Endothelial cell of umbilical vein (primary cell): ENCODE results near the gene PDK3. TPM values are rescaled to one million over a fixed set of nuclear protein-coding genes. Genes with fewer than 3 reads are reported as not detected.

Experiments used
- BruUV-seq: library from RNA; stranded (reverse); fragments of 400-500 nt; replicated peaks from 2 replicates; lab custom pipeline; 2021; lab: Mats Ljungman, UMichigan
- CTCF ChIA-PET: fragments of 300-600, 350-600 bp; sonication (Branson Sonifier 250); formaldehyde crosslinking; loops from one replicate; lab custom pipeline; 2021; ENCODE audit warnings: antibody characterized with exemption, inconsistent platforms; lab: Charles Lee
- POLR2A ChIA-PET: fragments of 300-600, 350-600 bp; sonication (Branson Sonifier 250); formaldehyde crosslinking; loops from one replicate; lab custom pipeline; 2021; ENCODE audit warnings: antibody characterized with exemption, inconsistent platforms; lab: Charles Lee
- DNase-seq: peaks from one replicate; pipeline ENCODE4 v3.0.0-alpha.2; 2011; ENCODE audit warnings: low read depth, low spot score
- FAIRE-seq: peaks from 2 replicates; lab custom pipeline; 2011; peaks lifted over from hg19 to GRCh38; lab: Jason Lieb, UNC
- H2AFZ ChIP-seq: 2 replicates; pipeline ENCODE4 v1.6.0; 2012; ENCODE audit warnings: low read depth, low read length, control low read depth, inconsistent platforms
- H3K27ac ChIP-seq: 2 replicates; pipeline ENCODE4 v1.5.1; 2011; ENCODE audit warnings: low read depth, mild to moderate bottlenecking, control low read depth, low read length, moderate library complexity; ENCODE audit not compliant: insufficient read depth
- H3K27me3 ChIP-seq, 2 experiments: 2 replicates each; pipeline versions ENCODE4 v1.6.0 to v1.6.1; 2011; ENCODE audit warnings: low read length in 2 of 2, mixed read lengths in 1 of 2; ENCODE audit not compliant: control insufficient read depth in 2 of 2, insufficient read depth in 2 of 2
- H3K36me3 ChIP-seq, 2 experiments: 2 replicates in 1 of 2; 3 replicates in 1 of 2; pipeline ENCODE4 v1.5.1; 2011; ENCODE audit warnings: low read length in 2 of 2, mild to moderate bottlenecking in 1 of 2, moderate library complexity in 1 of 2; ENCODE audit not compliant: control insufficient read depth in 2 of 2, insufficient read depth in 2 of 2; ENCODE audit errors: extremely low read depth in 1 of 2
- H3K4me1 ChIP-seq: 3 replicates; pipeline ENCODE4 v1.5.1; 2011; ENCODE audit warnings: mild to moderate bottlenecking, low read length; ENCODE audit not compliant: control insufficient read depth, insufficient read depth; ENCODE audit errors: extremely low read depth
- H3K4me2 ChIP-seq: 2 replicates; pipeline ENCODE4 v1.6.1; 2011; ENCODE audit warnings: low read length, control low read depth, mixed read lengths; ENCODE audit not compliant: insufficient read depth
- H3K4me3 ChIP-seq, 3 experiments: fragments of 200-600 bp in 1 of 3; sonication (generic), shearing (Covaris generic) in 1 of 3; replicated peaks in 1 of 3; 2 replicates each; pipeline ENCODE4 v1.5.1; 2011 to 2016; ENCODE audit warnings: control low read depth in 3 of 3, low read length in 3 of 3, mild to moderate bottlenecking in 2 of 3, inconsistent platforms in 1 of 3, low read depth in 1 of 3, moderate library complexity in 1 of 3; ENCODE audit not compliant: insufficient read depth in 1 of 3
- H3K79me2 ChIP-seq: 2 replicates; pipeline ENCODE4 v1.6.0; 2012; ENCODE audit warnings: low read length, inconsistent platforms; ENCODE audit not compliant: control insufficient read depth, insufficient read depth
- H3K9ac ChIP-seq: replicated peaks from 2 replicates; pipeline ENCODE3; 2011; ENCODE audit warnings: low read length, control low read depth; ENCODE audit not compliant: insufficient read depth; ENCODE audit errors: extremely low read depth
- H3K9me1 ChIP-seq: replicated peaks from 3 replicates; pipeline ENCODE4 v1.6.0; 2011; ENCODE audit warnings: mild to moderate bottlenecking, low read length; ENCODE audit not compliant: control insufficient read depth, insufficient read depth; ENCODE audit errors: extremely low read depth
- H3K9me3 ChIP-seq: replicated peaks from 2 replicates; pipeline ENCODE4 v1.5.1; 2012; ENCODE audit warnings: low read length, inconsistent platforms; ENCODE audit not compliant: control insufficient read depth, insufficient read depth
- H4K20me1 ChIP-seq: replicated peaks from 2 replicates; pipeline ENCODE3; 2011; ENCODE audit warnings: mild to moderate bottlenecking, low read length; ENCODE audit not compliant: control insufficient read depth, insufficient read depth; ENCODE audit errors: extremely low read depth
- CTCF ChIP-seq, 2 donors: IDR thresholded peaks; 1 replicate in 1 of 2; 2 replicates in 1 of 2; pipeline ENCODE4 v1.5.1; 2011; ENCODE audit warnings: low read length in 2 of 2, mild to moderate bottlenecking in 2 of 2, moderate library complexity in 2 of 2, control low read depth in 1 of 2, inconsistent platforms in 1 of 2, low read depth in 1 of 2; ENCODE audit not compliant: insufficient read depth in 1 of 2; ENCODE audit errors: extremely low read depth in 1 of 2
- EZH2 ChIP-seq: IDR thresholded peaks from 2 replicates; pipeline ENCODE4 v1.6.1; 2012; ENCODE audit warnings: borderline replicate concordance, low read depth, mild to moderate bottlenecking, moderate library complexity, low read length, inconsistent platforms; ENCODE audit not compliant: severe bottlenecking
- FOS ChIP-seq: IDR thresholded peaks from 2 replicates; pipeline ENCODE4 v1.6.1; 2011; ENCODE audit warnings: mild to moderate bottlenecking, low read length, moderate library complexity, borderline replicate concordance; ENCODE audit not compliant: insufficient read depth
- GATA2 ChIP-seq: IDR thresholded peaks from 2 replicates; pipeline ENCODE4 v1.7.0; 2011; ENCODE audit warnings: low read depth, mild to moderate bottlenecking, moderate library complexity, mixed read lengths, low read length; ENCODE audit not compliant: insufficient read length, insufficient read depth
- JUN ChIP-seq: IDR thresholded peaks from 2 replicates; pipeline ENCODE4 v1.6.1; 2011; ENCODE audit warnings: borderline replicate concordance, low read depth; ENCODE audit not compliant: insufficient read length, insufficient read depth
- MAX ChIP-seq: IDR thresholded peaks from 2 replicates; pipeline ENCODE4 v1.6.1; 2011; ENCODE audit not compliant: insufficient read depth, insufficient read length
- MYC ChIP-seq: IDR thresholded peaks from one replicate; pipeline ENCODE4 v1.6.1; 2011; ENCODE audit warnings: mild to moderate bottlenecking, low read depth, low read length
- POLR2A ChIP-seq: IDR thresholded peaks from 2 replicates; pipeline ENCODE4 v1.6.1; 2012; ENCODE audit warnings: low read depth, mild to moderate bottlenecking, control low read depth, low read length
- POLR2AphosphoS5 ChIP-seq: IDR thresholded peaks from 2 replicates; pipeline ENCODE4 v1.6.1; 2012; ENCODE audit warnings: low read depth, mild to moderate bottlenecking, control low read depth, low read length, moderate library complexity; ENCODE audit not compliant: insufficient read depth
- dilution Hi-C: fragments of 300-500 bp; cut with MboI; formaldehyde crosslinking; loops from one replicate; pipeline ENCODE4 v1.15.0; 2019; ENCODE audit warnings: low sequenced_read_pairs; ENCODE audit not compliant: extremely low pct_ligation_motif_present
- intact Hi-C: fragments of 100-400 bp; cut with micrococcal nuclease; formaldehyde crosslinking; loops from one replicate; pipeline ENCODE4 v1.10.0; 2022
- polyA plus RNA-seq, 4 experiments: library from polyadenylated mRNA; depleted of rRNA in 3 of 4; stranded (reverse) in 3 of 4; unstranded in 1 of 4; fragments of >200 nt; gene quantifications; 2 replicates each; pipeline versions ENCODE4 v1.2.1 to v1.2.3, GENCODE V29; 2011 to 2012; ENCODE audit warnings: missing spikeins in 1 of 4
- total RNA-seq: library from RNA; stranded (reverse); gene quantifications from 2 replicates; pipeline ENCODE4 v1.2.3, GENCODE V29; 2021

Gene PDK3
- total and polyA plus RNA-seq, 2 donors (not counting 3 experiments of a cell fraction or from before 2014, with no cell fraction given), result 3.0 to 5.9 TPM

- FAIRE-seq, result no peak
- no peak overlapping the region for H3K4me3 ChIP-seq
- CTCF ChIA-PET, result interaction anchor here (0.7 to 1.1 kb wide), 2 partner anchors 16 to 19 kb away, joined by 3 read pairs; partner anchors contain the start of gene PDK3
These were observed 18.5 kb downstream of the PDK3 start for GRCh38 chrX:24483596-24483995.

GRCh38 chrX:24485323-24485722, 20.2 kb downstream of the PDK3 start:
- Histone ChIP-seq H3K4me3 (no peak overlapping the region), H3K9me3 (no peaks in the 10 kb centered on the region), H3K9ac (no peak overlapping the region), H3K4me1 (no peaks in the 10 kb centered on the region), H3K79me2 (no peaks in the 10 kb centered on the region), H3K27me3 (no peaks in the 10 kb centered on the region), H3K4me2 (no peak overlapping the region), H3K36me3 (no peaks in the 10 kb centered on the region), H4K20me1 (no peaks in the 10 kb centered on the region), H2AFZ (no peak overlapping the region), H3K9me1 (no peaks in the 10 kb centered on the region), H3K27ac (no peak overlapping the region)
- TF ChIP-seq GATA2, result no peak
- TF ChIP-seq POLR2A, result no peak
- no peak for TF ChIP-seq FOS
- TF ChIP-seq EZH2, result no peak
- TF ChIP-seq POLR2AphosphoS5, result no peak
- TF ChIP-seq JUN, result no peak
- TF ChIP-seq MYC, result no peak
- TF ChIP-seq CTCF (IDR thresholded peaks at IDR 0.05; ENCODE audit: extremely low read depth in 1 of 2, insufficient read depth in 1 of 2, low read depth in 1 of 2, low read length in 2 of 2), result no peak
- TF ChIP-seq MAX, result no peak
- ChIA-PET CTCF (no interaction called here), POLR2A (no interaction called here)
- no TSS peak for BruUV-seq
- DNase-seq (no peak), FAIRE-seq (no peak)
- dilution Hi-C loops, result no loop called here
- intact Hi-C loops, result no loop called here

More at GRCh38 chrX:24483596-24483995, 18.5 kb downstream of the PDK3 start:
- TF ChIP-seq POLR2AphosphoS5 (no peak), FOS (no peak), MAX (no peak)
- intact Hi-C loops, result no loop called here
- H3K9me3 ChIP-seq, result no peaks in the 10 kb centered on the region
- no TSS peak for BruUV-seq
- POLR2A ChIA-PET, result no interaction called here
- dilution Hi-C loops, result no loop called here
- H3K4me1 ChIP-seq, result no peaks in the 10 kb centered on the region
- H3K27ac ChIP-seq, result no peak overlapping the region
- H3K4me2 ChIP-seq, result no peak overlapping the region
- no peaks in the 10 kb centered on the region for H3K79me2 ChIP-seq
- DNase-seq, result no peak
- H3K27me3 ChIP-seq, result no peaks in the 10 kb centered on the region
- no peaks in the 10 kb centered on the region for H3K36me3 ChIP-seq
- no peak overlapping the region for H3K9ac ChIP-seq
- H2AFZ ChIP-seq, result no peak overlapping the region
- H3K9me1 ChIP-seq, result no peaks in the 10 kb centered on the region
- no peaks in the 10 kb centered on the region for H4K20me1 ChIP-seq
